ENCODE data around the gene POLR3A. TPM values are rescaled to one million over a fixed set of nuclear protein-coding genes. Genes with fewer than 3 reads are reported as not detected.
A peak's percentile ranks its signal among the peaks of the same experiment; 100 is the strongest.

Gene POLR3A
- total and polyA plus RNA-seq, 2 donors (not counting 1 experiment from before 2014, with no cell fraction given), result 11.6 to 16.8 TPM

- TF ChIP-seq CTCF (conservative IDR thresholded peaks at IDR 0.05 in 1 of 2, IDR thresholded peaks at IDR 0.05 in 1 of 2; ENCODE audit: low read depth in 1 of 2, low read length in 2 of 2) (no peak), EZH2 (IDR thresholded peaks at IDR 0.05; ENCODE audit: low read length, missing control alignments) (no peak)
- no peaks in the 10 kb centered on the region for H3K9me3 ChIP-seq (ENCODE audit: control insufficient read depth, insufficient read depth, low read depth, low read length)
- no peaks in the 10 kb centered on the region for H3K36me3 ChIP-seq (ENCODE audit: control insufficient read depth, insufficient read depth, low read length)
- H3K4me1 ChIP-seq (ENCODE audit: control insufficient read depth, extremely low read depth, insufficient read depth, low read length), result peaks cover 15% of the 10 kb centered on the region
- H3K4me3 ChIP-seq (replicated peaks in 1 of 4; ENCODE audit: control extremely low read depth in 1 of 4, insufficient read depth in 1 of 4, low read depth in 3 of 4, low read length in 4 of 4), result no peak overlapping the region
- no peaks in the 10 kb centered on the region for H3K27me3 ChIP-seq (ENCODE audit: control insufficient read depth, insufficient read depth, low read length)
- no peak overlapping the region for H3K4me2 ChIP-seq (ENCODE audit: extremely low read depth, insufficient read depth, low read length)
- no peak overlapping the region for H2AFZ ChIP-seq (ENCODE audit: low read length)
- no peak overlapping the region for H3K9ac ChIP-seq (ENCODE audit: insufficient read depth, low read length)
- no peak overlapping the region for H3K27ac ChIP-seq (ENCODE audit: insufficient read depth, low read length)
- no peaks in the 10 kb centered on the region for H4K20me1 ChIP-seq (ENCODE audit: control insufficient read depth, extremely low read depth, insufficient read depth, low read length)
- H3K79me2 ChIP-seq (ENCODE audit: control insufficient read depth, insufficient read depth, low read length), result peaks cover 73% of the 10 kb centered on the region
- no peak for DNase-seq (ENCODE audit: low read depth in 2 of 2)
Measured at GRCh38 chr10:77920495-77920894, 108.8 kb downstream of the POLR3A start.

GRCh38 chr10:77919713-77920108 lies 109.6 kb downstream of the POLR3A start:
- Histone ChIP-seq H2AFZ (ENCODE audit: low read length) (no peak overlapping the region), H3K9ac (ENCODE audit: insufficient read depth, low read length) (no peak overlapping the region), H3K4me2 (ENCODE audit: extremely low read depth, insufficient read depth, low read length) (no peak overlapping the region), H3K4me1 (ENCODE audit: control insufficient read depth, extremely low read depth, insufficient read depth, low read length) (peaks cover 12% of the 10 kb centered on the region), H3K4me3 (replicated peaks in 1 of 4; ENCODE audit: control extremely low read depth in 1 of 4, insufficient read depth in 1 of 4, low read depth in 3 of 4, low read length in 4 of 4) (no peak overlapping the region), H3K27me3 (ENCODE audit: control insufficient read depth, insufficient read depth, low read length) (no peaks in the 10 kb centered on the region), H3K27ac (ENCODE audit: insufficient read depth, low read length) (no peak overlapping the region), H3K79me2 (ENCODE audit: control insufficient read depth, insufficient read depth, low read length) (peaks cover 68% of the 10 kb centered on the region), H3K9me3 (ENCODE audit: control insufficient read depth, insufficient read depth, low read depth, low read length) (no peaks in the 10 kb centered on the region), H3K36me3 (ENCODE audit: control insufficient read depth, insufficient read depth, low read length) (no peaks in the 10 kb centered on the region), H4K20me1 (ENCODE audit: control insufficient read depth, extremely low read depth, insufficient read depth, low read length) (no peaks in the 10 kb centered on the region)
- TF ChIP-seq CTCF (conservative IDR thresholded peaks at IDR 0.05 in 1 of 2, IDR thresholded peaks at IDR 0.05 in 1 of 2; ENCODE audit: low read depth in 1 of 2, low read length in 2 of 2) (no peak), EZH2 (IDR thresholded peaks at IDR 0.05; ENCODE audit: low read length, missing control alignments) (no peak)
- peak; percentile 47 to 70 for DNase-seq (ENCODE audit: low read depth in 2 of 2)

Other genes with a start within 250 kb of the POLR3A start
- 40.1 and 40.8 TPM in 2 replicates for gene DLG5, start 102.8 kb downstream of the POLR3A start, total RNA-seq
- gene DLG5, start 102.8 kb downstream of the POLR3A start, polyA plus RNA-seq, result 15.3 and 22.9 TPM in 2 replicates
- gene RPS24, start 4.3 kb upstream of the POLR3A start, total RNA-seq, result 1,917 and 3,148 TPM in 2 replicates
- 3,191 and 4,192 TPM in 2 replicates for gene RPS24, start 4.3 kb upstream of the POLR3A start, polyA plus RNA-seq

Measured in fibroblast of lung (primary cell).